Fibroblast of lung (primary cell): ENCODE data around the gene FCER2.

Experiments used
- EZH2 ChIP-seq: IDR thresholded peaks from 2 replicates; pipeline ENCODE4 v1.5.1; 2012; ENCODE audit warnings: low read length, control low read depth, mild to moderate bottlenecking; ENCODE audit errors: missing control alignments
- TF ChIP-seq, protein P1 (sequence below), 2 donors: IDR thresholded peaks in 1 of 2; conservative IDR thresholded peaks in 1 of 2; 1 replicate in 1 of 2; 2 replicates in 1 of 2; pipeline ENCODE4 v1.5.1; 2011 to 2012; ENCODE audit warnings: low read length in 2 of 2, control low read depth in 1 of 2, inconsistent platforms in 1 of 2, low read depth in 1 of 2, mild to moderate bottlenecking in 1 of 2

DNA sequence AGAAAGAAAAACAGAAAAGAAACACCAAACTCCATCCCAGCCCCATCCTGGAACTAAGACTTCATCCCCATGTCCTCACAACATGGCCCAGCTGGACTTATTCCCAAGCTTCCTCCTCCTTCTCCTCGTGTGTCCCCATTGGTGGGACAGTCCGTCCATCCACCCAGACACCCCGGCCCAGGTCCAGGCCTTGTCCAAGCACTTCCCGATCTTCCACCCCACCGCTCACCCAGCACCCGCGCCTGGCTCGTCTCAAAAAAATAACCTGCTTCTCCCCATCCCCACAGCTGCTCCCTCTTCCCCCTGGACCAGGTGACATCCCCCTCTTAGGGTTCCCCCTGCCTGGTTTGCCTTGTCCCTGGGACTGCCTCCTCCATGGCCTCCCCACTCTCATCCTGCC is 1.4 kb upstream of the FCER2 start:
- TF ChIP-seq, protein P1, sequence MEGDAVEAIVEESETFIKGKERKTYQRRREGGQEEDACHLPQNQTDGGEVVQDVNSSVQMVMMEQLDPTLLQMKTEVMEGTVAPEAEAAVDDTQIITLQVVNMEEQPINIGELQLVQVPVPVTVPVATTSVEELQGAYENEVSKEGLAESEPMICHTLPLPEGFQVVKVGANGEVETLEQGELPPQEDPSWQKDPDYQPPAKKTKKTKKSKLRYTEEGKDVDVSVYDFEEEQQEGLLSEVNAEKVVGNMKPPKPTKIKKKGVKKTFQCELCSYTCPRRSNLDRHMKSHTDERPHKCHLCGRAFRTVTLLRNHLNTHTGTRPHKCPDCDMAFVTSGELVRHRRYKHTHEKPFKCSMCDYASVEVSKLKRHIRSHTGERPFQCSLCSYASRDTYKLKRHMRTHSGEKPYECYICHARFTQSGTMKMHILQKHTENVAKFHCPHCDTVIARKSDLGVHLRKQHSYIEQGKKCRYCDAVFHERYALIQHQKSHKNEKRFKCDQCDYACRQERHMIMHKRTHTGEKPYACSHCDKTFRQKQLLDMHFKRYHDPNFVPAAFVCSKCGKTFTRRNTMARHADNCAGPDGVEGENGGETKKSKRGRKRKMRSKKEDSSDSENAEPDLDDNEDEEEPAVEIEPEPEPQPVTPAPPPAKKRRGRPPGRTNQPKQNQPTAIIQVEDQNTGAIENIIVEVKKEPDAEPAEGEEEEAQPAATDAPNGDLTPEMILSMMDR (conservative IDR thresholded peaks at IDR 0.05 in 1 of 2, IDR thresholded peaks at IDR 0.05 in 1 of 2; ENCODE audit: low read depth in 1 of 2, low read length in 2 of 2): no peak
- TF ChIP-seq EZH2: no peak
